HG02884 (cell line): ENCODE measurements around the gene EPHB3.

Experiments used
- ATAC-seq: cut with Tn5 transposase; IDR thresholded peaks from one replicate; pipeline ENCODE4 v1.9.1; 2021; ENCODE audit warnings: mild to moderate bottlenecking, moderate library complexity; ENCODE audit not compliant: unreplicated experiment

The EPHB3 gene

DNA sequence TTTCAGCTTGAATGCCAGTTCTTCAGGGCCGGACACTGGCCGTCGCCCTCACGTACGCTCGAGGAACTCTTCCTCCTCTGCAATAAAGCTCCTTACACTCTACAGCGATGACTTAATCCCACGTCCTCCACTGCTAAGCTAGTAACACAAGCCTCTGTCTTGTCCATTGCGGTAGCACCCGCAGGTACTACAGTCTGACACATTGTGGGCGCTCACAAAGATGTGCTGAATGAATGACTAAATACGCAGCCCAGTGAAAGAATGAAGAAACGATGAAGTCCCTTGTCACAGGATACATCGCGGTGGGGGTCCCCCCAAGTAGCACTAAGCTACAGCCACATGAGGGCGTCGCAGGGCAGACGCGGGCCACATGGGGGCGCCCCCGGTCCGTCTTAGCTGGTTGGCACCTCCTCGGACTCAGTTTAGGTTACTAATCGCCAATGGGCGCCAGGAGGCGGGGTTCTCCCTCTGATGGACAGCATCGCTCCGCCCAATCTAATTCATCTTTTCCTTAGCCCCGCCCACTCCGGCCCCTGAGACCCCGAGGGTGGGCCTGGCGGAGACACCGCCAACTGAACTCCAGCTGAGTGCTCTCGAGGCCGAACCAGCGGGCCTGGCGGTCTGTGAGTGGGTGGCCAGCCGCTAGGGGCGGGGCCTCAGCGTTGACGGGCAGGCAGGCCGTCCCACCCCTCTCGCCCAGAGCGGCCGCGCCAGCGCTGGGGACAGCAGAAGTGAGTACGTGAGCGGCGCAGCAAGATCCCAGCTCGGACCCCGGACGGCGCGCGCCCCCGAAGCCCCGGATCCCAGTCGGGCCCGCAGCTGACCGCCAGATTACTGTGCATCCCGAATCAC is at the start of gene EPHB3:
TSS of gene EPHB3 (plus strand) at position 725 of the 852 bp plus-strand sequence. CDS start 451 bp downstream, outside the sequence.
- ATAC-seq = peak; percentile 86

DNA sequence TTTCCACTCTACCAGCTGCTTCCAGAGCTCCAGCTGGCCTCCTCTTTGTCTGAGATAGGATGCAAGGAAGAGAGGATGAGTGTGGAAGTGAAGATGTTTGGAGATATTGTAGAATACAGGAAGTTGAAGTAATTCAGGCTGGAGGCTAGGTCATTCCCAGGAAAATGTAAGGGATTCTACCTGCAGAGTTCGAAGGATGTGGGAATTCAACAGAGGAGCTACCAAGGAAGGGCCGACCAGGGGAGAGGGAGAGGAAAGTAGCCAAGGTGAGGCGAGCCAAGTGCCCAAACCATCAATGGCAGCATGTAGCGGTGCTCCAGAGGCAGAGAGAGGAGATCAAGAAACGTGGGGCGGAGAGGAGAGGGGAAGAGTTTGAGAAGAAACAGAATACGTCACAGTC is 49.0 kb upstream of the EPHB3 start:
- no peak for ATAC-seq

DNA sequence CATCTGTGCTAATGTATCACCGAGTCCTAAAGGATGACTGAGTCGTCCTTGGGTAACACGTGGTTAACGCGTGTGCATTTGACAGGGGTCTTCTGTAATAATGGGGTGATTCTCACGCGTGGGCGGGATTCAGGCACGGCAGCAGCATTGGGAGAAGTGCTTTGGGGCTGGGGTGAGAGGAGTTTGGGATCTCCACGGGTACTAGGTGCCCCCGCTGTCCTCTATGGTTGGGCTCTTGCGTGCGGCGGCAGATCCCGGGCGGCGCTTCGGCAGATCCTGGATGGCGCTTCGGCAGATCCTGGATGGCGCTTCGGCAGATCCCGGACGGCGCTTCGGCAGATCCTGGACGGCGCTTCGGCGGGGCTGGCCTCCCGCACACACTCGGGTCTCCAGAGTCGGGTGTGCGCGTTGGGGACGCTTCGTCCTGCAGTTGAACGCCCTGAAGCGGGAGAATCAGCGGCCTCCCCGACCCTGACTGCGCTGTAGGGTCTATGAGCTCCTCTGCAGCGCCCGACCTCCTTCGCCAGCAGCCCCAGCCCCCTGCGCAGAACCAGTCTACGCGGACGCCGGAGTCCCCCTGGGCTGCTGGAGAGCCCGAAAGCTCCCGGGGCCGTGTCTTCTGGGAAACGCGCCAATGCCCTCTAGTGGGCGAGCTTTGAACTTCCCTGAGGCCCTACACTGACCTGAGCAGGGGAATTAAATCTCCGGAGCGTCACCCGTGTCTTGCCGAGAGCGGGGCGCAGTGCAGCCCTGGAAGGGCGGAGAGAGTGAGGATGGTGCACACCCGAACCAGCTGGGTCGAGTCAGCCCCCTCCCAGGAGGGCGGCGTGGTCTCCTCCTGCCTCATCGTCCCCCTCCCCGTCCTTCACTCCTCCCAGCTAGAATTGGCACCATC is 48.1 kb upstream of the EPHB3 start:
- peak; percentile 62 for ATAC-seq

DNA sequence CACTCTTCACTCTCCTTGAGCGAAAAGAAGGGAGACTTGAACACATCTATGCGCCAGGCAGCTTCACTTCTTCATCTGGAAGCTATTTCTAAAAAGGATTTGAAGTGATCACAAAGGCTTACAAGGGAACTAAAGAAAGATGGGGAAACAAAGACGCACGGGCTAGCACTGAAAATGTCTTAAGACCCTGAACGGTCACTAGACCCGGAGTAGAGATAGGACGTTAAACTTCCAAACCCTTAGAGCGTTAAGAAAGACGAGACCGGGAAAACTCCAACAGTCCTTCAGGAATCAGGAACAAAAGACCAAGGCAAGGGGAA is 47.5 kb upstream of the EPHB3 start:
- ATAC-seq = no peak

DNA sequence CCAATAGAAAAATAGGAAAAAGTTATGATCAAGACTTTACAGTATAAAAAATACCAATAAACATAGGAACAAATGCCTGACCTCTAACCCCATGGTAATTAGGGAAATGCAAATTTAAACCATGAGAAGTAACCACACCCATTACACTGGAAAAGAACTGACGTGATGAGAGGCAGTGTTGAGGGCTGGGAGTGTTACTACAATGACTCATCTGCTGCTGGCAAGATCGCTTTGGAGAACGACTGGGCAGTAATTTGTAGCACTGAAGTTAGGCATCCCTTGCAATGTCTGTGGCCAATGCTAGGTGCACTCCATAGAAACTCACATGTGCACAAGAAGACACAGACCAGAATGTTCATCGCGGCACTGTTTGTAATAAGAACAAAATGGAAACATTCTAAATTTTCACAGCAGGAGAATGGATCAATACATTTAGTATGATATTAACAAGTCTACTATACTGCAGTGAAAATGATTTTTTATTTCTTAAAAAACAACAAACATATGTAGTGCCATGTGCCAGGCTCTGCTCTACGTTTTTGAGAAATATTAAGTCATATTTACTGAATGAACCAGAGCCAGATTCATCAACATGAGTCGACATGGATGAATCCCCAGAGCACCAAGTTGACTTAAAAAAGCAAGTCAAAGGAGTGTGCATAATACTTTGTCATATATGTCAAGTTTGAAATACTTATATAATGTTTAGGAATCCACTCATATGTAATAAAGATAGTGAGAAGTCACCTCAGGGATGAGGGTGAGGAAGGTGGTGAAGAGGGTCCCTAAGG is 37.6 kb upstream of the EPHB3 start:
- no peak for ATAC-seq

DNA sequence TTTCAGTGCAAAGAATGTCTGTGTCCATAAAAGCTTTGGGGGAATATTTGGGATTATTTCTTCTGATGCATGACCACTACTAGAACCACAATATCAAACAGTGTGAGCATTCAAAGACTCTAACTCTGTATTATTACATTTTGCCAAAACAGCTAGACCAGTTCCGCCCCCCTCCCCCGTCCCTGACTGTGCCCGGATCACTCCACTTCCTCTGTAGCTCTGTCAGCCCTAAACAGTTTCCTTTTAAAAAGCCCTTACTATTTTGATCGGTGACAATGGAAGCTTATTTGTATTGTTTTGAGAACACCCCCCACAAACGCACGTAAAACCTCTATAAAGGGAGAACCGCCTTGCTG is 36.6 kb upstream of the EPHB3 start:
- ATAC-seq = no peak

DNA sequence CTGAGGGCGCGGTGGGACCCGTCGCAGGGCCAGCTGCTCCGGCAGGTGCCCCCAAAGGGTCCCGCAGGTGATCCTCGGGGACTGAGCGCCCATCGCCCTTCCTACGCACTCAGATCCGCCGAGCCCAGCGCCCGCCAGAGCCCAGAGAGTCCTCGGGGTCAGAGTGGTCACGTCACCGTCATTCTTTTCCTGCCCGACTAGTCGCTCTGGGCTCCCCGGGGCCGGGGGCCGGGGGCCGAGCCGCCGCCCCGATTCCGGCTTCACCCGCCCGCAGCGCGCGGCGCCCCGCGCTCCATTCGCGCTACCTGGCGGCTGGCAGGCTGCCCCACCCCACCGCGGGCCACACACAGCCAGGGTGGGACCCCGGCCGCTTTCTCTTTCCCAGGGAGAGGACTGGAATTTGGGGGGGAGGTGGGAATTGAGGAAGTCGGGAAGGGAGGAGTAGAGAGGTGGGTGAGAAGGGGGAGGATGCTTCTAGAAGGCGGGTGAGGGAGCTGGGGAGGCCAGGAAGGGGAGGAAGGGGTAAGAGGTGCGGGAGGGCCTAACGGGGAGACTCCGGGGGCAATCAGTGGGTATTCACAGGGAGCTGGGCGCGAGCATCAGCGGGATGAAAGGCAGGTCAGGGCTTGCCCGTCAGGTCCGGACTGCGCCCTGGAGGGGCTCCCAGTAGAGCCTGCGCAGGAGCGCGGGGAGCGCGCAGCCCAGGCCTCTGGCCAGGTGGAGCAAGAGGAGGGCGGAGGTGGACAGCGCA is 36.1 kb upstream of the EPHB3 start:
- no peak for ATAC-seq

DNA sequence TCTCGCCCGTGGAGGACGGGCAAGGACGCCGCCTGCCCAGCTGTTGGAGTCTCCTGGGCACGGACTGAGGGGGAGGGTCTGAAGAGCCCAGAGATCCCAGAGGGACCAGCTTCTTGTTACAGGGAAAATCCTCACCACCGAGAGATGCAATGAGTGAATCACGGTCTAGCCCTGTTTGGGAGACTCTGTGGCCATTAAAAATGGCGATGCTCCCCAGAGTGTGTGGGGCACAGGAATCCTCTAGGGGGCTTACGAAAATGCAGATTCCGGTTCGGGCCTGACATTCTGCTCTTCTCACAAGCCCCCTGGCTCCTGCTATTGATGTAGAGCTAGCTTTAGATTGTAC is 35.5 kb upstream of the EPHB3 start:
- ATAC-seq = no peak

DNA sequence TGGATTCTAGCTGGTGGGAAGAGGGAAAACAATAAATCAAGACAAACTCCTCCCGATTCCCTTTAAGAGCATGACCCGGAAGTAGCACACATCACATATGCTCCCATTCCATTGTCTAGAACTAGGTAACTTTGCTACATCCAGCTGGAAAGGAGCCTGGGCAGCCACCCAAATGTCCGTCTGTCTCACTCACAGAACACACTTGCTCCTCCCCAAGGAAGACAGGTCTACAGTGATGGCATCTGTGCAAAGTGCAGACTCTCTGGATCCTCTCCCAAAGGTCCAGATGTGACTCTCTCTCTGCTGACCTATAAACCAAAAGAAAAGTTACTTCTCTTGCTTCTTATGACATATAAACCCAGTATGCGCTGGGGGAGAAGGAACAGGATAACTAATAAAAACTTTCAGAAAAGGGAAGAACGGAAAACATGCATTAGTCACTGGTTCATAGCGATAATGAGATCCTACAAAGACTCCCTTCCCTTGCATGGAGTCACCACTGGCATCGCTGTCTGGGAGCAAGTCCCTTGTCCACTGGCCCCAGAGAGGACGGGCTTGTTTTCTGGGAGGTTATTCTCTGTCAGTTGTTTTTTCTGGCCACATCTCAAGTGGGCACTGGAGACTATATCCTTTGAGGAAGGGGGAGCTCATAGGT is 29.8 kb upstream of the EPHB3 start:
- no peak for ATAC-seq

DNA sequence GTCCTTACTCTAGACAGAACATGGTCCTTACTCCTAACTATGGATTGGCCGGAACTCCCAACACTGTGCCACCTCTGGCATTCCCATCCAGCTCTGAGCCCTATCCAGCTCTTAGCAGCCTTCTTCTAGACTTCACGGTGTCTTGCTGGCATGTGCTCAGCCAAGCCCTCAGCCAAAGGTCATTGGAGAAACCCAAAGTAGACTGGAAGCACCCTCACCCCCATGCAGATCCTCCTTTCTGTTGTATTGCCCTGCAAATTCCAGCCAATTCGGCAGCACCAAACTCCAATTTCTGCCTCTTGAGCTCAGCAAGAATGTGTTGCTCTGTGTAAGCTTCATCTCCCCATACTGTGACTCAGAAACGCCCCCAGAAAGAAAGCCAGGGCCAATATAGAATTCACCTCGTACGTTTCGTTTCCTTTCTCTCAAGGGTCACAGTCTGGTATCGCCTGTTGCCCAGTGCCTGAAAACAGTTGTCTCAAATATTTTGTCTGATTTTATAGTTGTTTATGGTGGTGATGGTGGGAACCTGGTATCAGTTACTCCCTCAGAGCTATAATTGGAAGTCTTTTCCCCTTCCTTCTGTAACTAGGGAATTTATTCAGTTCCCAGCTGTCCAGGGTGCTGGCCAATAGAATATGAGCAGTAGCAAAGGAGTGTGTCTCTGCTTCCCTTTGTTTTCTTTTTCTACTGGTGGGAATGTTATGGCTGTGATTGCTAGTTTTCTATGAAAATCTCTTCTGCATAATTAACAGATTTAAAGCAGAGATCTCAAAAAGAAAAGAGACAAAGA is 28.4 kb upstream of the EPHB3 start:
- no peak for ATAC-seq

DNA sequence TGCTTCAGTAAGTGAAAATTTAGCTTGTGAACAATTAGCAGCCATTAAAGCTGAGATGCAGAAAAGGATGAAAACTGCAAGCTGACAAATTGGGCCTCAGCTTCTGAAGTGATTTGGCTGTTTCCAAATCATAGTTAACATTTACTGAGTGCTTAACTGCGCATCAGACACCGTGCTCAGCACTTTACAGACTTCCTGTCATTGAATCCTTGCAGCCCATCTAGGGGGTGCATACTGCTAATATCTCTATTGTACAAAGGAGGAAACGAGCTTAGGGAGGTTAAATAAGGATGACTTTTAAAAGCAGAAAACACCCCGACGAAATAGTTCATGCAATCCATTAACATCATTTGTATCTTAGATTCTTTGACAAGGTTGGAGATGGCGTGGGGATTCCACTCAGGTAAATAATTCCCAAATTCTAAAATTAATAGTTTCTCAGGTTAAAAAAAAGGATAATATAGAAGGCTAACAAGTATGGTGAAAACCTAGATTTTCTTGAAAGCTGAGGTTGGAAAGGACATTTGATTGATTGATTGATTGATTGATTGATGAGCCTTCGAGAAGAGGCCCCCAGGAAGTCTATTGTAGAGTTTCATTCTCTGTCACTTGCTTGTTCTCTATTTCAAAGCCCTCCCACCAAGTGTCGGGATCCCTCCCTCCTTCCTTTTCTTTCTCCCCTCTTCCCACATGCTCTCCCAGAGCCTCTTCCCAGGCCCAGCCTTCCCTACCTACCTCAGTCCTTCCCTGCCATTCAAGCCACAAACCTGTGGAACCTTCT is 23.5 kb upstream of the EPHB3 start:
- ATAC-seq = no peak

DNA sequence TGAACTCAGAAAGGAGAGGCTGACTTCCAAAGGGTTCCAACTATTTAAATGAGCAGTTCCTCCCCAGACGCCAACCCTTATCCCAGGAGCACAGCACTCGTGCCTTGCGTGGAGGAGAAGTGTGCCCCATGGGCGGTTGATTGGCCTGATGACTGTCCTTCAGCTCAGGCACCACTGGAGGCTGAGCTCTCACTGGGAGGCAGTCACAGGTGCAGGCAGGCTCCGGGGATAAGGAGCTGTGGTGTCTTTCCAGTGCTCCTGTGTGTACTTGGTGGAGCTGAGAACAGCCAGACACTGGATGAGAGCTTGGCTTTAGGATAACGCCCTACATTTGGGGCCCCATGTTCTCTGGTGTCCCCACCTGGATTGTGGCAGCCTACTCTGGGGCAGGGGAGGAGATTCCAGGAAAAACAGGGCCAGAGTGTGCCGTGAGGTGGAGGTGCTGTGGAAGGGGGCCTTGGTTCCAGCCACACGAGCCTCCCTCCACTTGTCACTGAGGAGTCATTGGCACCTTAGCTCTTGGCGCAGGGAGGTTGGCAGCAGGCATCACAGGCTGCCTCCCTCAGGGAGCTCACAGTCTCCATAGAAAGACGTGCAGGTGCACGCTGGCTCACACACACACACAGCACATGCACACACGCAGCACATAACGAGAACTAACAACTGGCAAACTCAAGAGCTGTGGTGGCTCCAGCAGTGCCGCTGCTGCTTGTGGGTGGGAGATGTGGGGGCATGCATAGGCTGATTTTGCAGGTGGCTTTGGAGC is 22.7 kb upstream of the EPHB3 start:
- ATAC-seq = no peak

DNA sequence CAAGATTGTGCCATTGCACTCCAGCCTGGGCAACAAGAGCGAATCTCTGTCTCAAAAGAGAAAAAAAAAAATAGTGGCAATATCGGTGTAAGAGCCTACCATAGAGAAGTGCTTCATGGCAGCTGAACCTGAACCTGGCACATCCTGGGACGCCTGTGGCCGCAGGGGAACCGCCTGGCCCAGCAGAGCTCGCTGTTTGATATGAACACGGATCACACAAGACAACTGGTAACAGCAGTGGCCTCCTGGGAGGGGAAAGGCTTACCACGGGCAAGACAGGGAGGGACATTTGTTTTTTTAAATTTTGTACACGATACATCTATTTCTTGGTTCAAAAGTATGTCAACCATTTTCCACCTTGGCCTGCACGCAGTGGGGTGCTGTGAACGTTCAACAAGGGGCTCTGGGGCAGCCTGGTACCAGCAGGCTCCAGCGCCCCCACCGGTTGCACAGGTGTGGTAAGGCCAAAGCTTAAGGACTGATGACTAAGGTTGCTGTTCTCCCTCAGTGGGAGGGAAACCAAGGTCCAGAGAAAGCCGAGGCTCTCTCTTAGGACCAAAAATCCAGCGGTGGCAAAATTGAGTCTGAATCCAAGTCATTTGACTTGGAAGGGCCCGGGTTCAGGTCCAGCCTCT is 21.7 kb upstream of the EPHB3 start:
- no peak for ATAC-seq

DNA sequence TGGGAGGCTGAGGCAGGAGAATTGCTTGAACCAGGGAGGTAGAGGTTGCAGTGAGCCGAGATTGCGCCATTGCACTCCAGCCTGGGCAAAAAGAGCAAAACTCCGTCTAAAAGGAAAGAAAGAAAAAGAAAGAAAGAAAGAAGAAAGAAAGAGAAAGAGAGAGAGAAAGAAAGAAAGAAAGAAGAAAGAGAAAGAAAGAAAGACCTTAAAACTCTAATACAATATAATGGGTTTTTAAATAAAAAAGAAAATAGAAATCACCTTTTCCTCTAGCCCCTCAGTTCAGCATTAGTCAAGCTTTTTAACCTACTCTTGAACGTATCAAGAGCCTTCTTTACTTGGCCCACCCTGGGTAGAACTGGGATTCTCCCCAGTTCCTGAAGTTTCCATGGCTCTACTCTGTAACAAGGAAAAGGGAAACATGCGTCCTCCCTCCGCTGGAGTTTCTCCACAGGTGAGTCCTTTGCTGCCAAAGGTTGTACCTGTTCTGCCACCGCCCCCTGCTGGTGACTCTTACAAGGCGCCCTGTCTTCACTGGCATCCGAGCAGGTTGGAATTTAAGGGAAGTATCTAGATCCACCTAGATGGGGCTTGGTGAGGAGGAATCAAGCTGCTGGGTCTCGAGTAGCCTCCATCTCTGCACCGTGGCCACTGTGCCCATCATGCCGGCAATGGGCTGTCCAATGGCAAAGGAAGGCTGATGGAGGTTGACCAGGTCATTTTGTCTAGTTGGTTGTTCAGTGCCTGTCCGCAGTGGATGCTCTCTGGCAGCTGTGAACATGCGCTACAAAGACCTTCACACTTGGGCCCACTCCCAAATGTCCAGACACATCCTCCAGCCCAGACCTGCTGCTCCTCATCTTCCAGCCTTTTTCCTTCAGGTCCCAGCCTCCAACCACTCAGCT is 20.6 kb upstream of the EPHB3 start:
- ATAC-seq = no peak

DNA sequence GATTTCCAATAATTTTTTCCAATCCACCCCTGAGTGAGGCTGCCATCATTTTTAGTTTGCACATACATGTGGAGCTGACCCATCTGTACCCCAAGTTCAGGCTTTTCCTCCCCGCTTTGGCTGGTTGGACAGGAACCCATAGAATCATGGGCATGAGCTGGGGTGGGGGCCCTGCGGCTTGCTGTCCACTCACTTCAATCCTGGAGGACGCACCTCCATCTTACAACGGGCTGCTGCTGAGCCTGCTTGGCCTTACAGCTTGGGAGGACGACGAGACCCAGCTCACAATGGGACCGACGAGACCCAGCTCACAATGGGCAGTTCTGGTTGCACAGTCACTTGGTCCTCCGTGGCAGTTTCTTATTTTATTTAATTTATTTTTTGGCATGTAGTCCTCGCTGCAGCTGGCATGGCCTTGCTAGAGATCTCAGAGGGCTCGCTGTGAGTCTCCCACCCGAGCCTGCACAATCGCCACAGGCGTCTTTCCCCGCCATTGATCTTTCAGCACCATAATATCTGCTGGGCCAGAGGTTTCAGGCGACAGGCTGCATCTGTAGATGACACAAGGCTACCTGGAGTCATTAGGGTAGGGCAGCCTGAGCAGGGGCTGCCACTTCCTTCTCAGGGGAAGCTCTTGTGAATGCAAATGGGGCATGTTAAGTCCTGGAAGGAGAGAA is 19.6 kb upstream of the EPHB3 start:
- ATAC-seq = no peak

DNA sequence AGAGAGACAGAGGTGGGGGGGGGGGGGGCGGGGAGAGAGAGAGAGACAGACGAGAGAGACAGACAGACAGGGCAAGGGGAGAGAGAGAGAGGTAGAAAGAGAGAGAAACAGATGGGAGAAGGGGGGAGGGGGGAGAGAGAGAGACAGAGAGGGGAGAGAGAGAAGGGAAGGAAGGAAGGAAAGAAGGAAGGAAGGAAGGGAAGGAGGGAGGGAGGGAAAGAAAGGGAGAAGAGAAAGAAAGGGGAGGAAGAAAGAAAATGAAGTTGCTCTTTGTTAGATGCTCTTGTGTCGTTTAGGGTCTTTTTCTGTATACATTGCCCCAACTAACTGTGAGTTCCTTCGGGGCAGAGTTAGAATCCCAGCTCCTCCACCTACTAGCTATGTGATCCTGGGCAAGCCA is 19.0 kb upstream of the EPHB3 start:
- ATAC-seq = no peak
